Bronchial epithelial cell (primary cell): ENCODE measurements around the gene EEF2K. TPM values are rescaled to one million over a fixed set of nuclear protein-coding genes. Genes with fewer than 3 reads are reported as not detected.

ENCODE experiments used
- DNase-seq: peaks from one replicate; pipeline ENCODE4 v3.0.0-alpha.2; 2010; ENCODE audit warnings: low read depth
- FAIRE-seq: peaks from 2 replicates; lab custom pipeline; 2011; peaks lifted over from hg19 to GRCh38; lab: Jason Lieb, UNC
- H3K27me3 ChIP-seq: 2 replicates; pipeline ENCODE4 v1.5.1; 2011; ENCODE audit warnings: low read length; ENCODE audit not compliant: control insufficient read depth, insufficient read depth
- H3K36me3 ChIP-seq: 2 replicates; pipeline ENCODE4 v1.5.1; 2011; ENCODE audit warnings: low read length; ENCODE audit not compliant: control insufficient read depth, insufficient read depth
- H3K4me3 ChIP-seq: 2 replicates; pipeline ENCODE4 v1.5.1; 2011; ENCODE audit warnings: mild to moderate bottlenecking, low read depth, low read length, control low read depth
- total RNA-seq: library from RNA; depleted of rRNA; stranded (reverse); fragments of >200 nt; gene quantifications from 2 replicates; pipeline ENCODE4 v1.2.1, GENCODE V29; 2014
- TF ChIP-seq, protein P1 (sequence below): IDR thresholded peaks from 2 replicates; pipeline ENCODE4 v1.5.1; 2011; ENCODE audit warnings: mild to moderate bottlenecking, moderate library complexity, low read length, control low read depth, inconsistent platforms; ENCODE audit not compliant: insufficient read depth, severe bottlenecking

Gene EEF2K
- total RNA-seq, 1 donor from 2014 or later = 6.3 TPM

DNA sequence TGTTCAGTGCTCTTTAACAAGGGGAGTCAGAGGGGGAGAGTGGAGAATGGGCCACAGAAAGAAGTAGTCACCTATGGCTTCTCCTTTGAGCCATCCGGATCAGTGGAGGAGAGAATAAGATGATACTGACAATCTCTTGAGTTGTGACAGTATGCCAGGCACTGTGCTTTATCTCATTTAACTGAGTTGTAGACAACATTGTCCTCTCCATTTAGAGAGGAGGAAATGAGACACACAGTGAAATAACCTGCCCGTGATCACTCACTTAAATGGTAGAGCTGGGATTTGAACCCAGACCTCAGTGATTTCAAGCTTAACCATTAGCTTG is 17.8 kb upstream of the EEF2K start:
- TF ChIP-seq, protein P1, sequence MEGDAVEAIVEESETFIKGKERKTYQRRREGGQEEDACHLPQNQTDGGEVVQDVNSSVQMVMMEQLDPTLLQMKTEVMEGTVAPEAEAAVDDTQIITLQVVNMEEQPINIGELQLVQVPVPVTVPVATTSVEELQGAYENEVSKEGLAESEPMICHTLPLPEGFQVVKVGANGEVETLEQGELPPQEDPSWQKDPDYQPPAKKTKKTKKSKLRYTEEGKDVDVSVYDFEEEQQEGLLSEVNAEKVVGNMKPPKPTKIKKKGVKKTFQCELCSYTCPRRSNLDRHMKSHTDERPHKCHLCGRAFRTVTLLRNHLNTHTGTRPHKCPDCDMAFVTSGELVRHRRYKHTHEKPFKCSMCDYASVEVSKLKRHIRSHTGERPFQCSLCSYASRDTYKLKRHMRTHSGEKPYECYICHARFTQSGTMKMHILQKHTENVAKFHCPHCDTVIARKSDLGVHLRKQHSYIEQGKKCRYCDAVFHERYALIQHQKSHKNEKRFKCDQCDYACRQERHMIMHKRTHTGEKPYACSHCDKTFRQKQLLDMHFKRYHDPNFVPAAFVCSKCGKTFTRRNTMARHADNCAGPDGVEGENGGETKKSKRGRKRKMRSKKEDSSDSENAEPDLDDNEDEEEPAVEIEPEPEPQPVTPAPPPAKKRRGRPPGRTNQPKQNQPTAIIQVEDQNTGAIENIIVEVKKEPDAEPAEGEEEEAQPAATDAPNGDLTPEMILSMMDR = no peak
- DNase-seq = no peak
- H3K27me3 ChIP-seq = peaks cover 2% of the 10 kb centered on the region
- no peak for FAIRE-seq
- H3K4me3 ChIP-seq = no peak overlapping the region
- H3K36me3 ChIP-seq = no peaks in the 10 kb centered on the region

- TF ChIP-seq, protein P1 = peak; percentile 80
- FAIRE-seq = no peak
- H3K4me3 ChIP-seq = no peak overlapping the region
- no peaks in the 10 kb centered on the region for H3K36me3 ChIP-seq
- no peaks in the 10 kb centered on the region for H3K27me3 ChIP-seq
- peak; percentile 77 for DNase-seq
Observed at GRCh38 chr16:22188595-22189442, 17.3 kb upstream of the EEF2K start.

DNA sequence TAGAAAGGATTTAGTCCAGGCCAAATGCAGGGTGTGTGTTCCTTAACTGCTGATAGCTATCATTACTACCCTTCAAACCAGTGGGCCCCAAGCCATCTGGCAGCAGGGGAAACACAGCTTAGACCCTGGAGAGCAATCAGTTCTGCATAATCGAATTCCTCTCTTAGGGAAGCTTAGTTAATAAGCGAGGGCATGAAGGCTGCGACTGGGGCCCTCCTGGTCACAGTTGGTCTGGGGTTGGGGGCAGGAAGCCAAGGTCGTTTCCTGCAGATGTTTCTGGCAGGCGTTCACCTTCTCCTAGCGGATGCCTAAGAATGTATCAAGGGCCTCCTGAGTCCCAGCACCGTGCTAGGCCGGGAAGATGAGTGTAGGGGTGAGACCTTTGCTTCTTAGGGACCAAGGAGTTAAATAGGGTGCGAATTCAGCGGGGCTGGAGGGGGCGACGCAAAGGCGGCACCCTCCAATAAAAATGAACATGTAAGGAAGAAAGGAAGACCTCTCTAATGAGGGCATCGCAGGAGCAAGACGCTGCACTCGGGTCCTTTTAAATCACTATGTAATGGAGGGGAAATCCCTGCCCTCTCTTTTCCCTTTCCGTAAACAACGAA is 16.5 kb upstream of the EEF2K start:
- TF ChIP-seq, protein P1 = no peak
- Histone ChIP-seq H3K27me3 (no peaks in the 10 kb centered on the region), H3K36me3 (no peaks in the 10 kb centered on the region), H3K4me3 (peak overlapping the region; percentile 72)
- DNase-seq (peak; percentile 15), FAIRE-seq (no peak)

GRCh38 chr16:22190081-22190775 is 15.8 kb upstream of the EEF2K start:
- TF ChIP-seq, protein P1 = no peak
- FAIRE-seq = no peak
- DNase-seq = peak; percentile 47
- Histone ChIP-seq H3K27me3 (no peaks in the 10 kb centered on the region), H3K4me3 (peak overlapping the region; percentile 72), H3K36me3 (no peaks in the 10 kb centered on the region)

DNA sequence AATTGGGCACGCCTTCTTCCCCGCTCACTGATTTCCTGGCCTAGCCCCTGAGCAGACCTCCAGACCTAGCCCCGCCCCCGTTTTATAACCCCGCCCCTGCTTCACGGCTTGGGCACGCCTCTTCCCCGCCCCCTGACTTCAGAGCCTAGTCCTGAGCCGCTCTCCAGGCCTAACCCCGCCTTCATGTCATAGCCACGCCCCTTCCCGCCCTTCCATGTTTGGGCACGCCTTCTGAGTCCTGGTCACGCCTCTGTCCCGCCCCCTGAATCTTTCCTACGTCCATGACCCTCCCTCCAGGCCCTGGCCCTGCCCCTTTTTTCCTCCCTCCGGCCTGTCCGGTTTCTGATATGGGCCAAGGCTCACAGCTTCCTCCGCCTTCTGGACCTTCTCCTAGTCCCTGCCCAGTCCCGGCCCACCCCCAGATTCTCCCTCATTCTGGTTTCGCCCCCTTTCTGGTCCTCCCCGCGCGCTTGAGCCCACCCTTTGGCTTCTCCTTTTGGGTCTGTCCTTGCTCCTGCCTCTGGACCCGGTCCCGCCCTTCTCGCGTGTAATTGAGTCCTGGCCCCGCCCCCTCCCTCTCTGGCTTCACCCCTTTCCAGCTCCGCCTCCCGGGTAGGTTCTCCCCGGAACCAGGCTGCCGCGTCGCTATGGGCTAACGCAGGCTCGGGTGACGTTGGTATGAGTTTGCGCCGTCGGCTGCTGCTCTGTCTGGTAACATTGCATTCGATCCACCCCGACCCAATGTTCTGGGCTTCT is 15.1 kb upstream of the EEF2K start:
- no peak for FAIRE-seq
- peak; percentile 96 for DNase-seq
- Histone ChIP-seq H3K4me3 (peak overlapping the region; percentile 72), H3K36me3 (no peaks in the 10 kb centered on the region), H3K27me3 (no peaks in the 10 kb centered on the region)
- TF ChIP-seq, protein P1 = no peak
